Activated T-helper 9 cell treated with anti-CD3 and anti-CD28 coated beads, Interleukin-2, amount 50 U/mL, for 16 hours (primary cell): Measurements from ENCODE around the gene ZNF442.
"Not testable (repeated sequence)": the region's sequence is repeated elsewhere in the genome, so short reads cannot be mapped to it uniquely, and the experiment has no call there.

Source experiments
- DNase-seq: peaks from one replicate; pipeline ENCODE4 v3.0.0-alpha.2; 2020; ENCODE audit warnings: low read depth

Gene ZNF442

DNA sequence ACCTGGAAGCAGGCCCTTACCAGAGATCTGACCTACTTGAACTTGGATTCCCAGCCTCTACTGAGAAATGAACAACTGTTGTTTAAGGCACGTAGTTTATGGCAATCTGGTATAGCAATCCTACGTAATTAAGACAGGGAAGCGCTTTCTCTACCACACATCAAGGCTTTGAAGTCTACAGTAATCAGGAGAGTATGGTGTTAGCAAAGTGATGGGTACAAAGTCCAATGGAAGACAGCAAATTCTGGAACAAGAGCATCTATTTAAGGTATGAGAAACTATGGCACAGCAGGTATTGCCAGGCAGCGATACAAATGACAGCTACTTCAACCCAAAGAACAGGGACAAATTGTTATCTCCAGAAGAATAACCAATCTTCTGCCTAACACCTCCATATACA is 35.1 kb downstream of the ZNF442 start:
- no peak for DNase-seq

- no peak for DNase-seq
Measured at GRCh38 chr19:12325690-12326089, 39.8 kb downstream of the ZNF442 start.

GRCh38 chr19:12318782-12319413 is 46.6 kb downstream of the ZNF442 start:
- DNase-seq: no peak

DNA sequence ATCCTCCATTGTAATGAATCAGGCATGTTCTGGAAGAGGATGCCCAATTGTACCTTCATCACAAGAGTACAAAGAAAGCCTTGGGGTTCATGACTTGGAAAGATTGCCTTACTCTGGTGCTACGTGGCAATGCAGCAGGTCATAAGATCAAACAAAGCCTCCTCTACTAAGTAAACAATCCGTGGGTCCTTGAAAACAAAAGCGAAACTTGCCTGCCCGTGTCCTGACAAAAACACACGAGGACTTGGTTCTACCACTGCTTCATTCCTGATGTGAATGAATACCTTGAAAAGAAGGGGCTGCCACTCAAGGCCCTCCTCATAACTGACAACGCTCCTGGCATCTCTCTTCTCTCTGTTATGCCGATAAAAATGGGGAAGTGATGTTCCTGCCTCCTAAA is 50.9 kb downstream of the ZNF442 start:
- DNase-seq: no peak

DNA sequence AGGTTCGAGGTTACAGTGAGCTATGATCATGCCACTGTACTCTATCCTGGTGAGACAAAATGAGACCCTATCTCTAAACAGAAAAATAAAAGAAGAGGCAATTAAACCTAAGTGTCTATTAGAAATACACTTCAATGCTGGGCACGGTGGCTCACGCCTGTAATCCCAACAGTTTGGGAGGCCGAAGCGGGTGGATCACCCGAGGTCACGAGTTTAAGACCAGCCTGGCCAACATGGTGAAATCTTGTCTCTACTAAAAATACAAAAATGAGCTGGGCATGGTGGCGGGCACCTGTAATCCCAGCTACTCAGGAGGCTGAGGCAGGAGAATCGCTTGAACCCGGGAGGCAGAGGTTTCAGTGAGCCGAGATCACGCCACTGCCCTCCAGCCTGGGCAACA is 56.6 kb downstream of the ZNF442 start:
- not testable (repeated sequence) for DNase-seq
